ENCODE data around the gene CTIF.

- TF ChIP-seq, protein P1, sequence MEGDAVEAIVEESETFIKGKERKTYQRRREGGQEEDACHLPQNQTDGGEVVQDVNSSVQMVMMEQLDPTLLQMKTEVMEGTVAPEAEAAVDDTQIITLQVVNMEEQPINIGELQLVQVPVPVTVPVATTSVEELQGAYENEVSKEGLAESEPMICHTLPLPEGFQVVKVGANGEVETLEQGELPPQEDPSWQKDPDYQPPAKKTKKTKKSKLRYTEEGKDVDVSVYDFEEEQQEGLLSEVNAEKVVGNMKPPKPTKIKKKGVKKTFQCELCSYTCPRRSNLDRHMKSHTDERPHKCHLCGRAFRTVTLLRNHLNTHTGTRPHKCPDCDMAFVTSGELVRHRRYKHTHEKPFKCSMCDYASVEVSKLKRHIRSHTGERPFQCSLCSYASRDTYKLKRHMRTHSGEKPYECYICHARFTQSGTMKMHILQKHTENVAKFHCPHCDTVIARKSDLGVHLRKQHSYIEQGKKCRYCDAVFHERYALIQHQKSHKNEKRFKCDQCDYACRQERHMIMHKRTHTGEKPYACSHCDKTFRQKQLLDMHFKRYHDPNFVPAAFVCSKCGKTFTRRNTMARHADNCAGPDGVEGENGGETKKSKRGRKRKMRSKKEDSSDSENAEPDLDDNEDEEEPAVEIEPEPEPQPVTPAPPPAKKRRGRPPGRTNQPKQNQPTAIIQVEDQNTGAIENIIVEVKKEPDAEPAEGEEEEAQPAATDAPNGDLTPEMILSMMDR (IDR thresholded peaks at IDR 0.05; ENCODE audit: low read depth, low read length, missing input control) = no peak
- no peak for TF ChIP-seq HNF4A (conservative IDR thresholded peaks at IDR 0.05)
- TF ChIP-seq YY1 (IDR thresholded peaks at IDR 0.05) = no peak
- TF ChIP-seq MAX (IDR thresholded peaks at IDR 0.05) = no peak
- no peak for TF ChIP-seq TAF1 (conservative IDR thresholded peaks at IDR 0.05)
- TF ChIP-seq FOXA1 (IDR thresholded peaks at IDR 0.05) = no peak
- TF ChIP-seq, protein P2, sequence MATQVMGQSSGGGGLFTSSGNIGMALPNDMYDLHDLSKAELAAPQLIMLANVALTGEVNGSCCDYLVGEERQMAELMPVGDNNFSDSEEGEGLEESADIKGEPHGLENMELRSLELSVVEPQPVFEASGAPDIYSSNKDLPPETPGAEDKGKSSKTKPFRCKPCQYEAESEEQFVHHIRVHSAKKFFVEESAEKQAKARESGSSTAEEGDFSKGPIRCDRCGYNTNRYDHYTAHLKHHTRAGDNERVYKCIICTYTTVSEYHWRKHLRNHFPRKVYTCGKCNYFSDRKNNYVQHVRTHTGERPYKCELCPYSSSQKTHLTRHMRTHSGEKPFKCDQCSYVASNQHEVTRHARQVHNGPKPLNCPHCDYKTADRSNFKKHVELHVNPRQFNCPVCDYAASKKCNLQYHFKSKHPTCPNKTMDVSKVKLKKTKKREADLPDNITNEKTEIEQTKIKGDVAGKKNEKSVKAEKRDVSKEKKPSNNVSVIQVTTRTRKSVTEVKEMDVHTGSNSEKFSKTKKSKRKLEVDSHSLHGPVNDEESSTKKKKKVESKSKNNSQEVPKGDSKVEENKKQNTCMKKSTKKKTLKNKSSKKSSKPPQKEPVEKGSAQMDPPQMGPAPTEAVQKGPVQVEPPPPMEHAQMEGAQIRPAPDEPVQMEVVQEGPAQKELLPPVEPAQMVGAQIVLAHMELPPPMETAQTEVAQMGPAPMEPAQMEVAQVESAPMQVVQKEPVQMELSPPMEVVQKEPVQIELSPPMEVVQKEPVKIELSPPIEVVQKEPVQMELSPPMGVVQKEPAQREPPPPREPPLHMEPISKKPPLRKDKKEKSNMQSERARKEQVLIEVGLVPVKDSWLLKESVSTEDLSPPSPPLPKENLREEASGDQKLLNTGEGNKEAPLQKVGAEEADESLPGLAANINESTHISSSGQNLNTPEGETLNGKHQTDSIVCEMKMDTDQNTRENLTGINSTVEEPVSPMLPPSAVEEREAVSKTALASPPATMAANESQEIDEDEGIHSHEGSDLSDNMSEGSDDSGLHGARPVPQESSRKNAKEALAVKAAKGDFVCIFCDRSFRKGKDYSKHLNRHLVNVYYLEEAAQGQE (IDR thresholded peaks at IDR 0.05) = no peak
- TF ChIP-seq ATF3 (IDR thresholded peaks at IDR 0.05) = no peak
- TF ChIP-seq RAD21 (IDR thresholded peaks at IDR 0.05) = no peak
- TF ChIP-seq EGR1 (IDR thresholded peaks at IDR 0.05; ENCODE audit: low read depth in 2 of 2) = no peak
- no peak for TF ChIP-seq JUND (IDR thresholded peaks at IDR 0.05)
- TF ChIP-seq RXRA (IDR thresholded peaks at IDR 0.05) = no peak
These were observed 348.6 kb downstream of the CTIF start for GRCh38 chr18:48887294-48887904.

All from liver (tissue), 3 donors.